ENCODE data around the gene CRMP1. TPM values are rescaled to one million over a fixed set of nuclear protein-coding genes. Genes with fewer than 3 reads are reported as not detected.
"Not testable (repeated sequence)": the region's sequence is repeated elsewhere in the genome, so short reads cannot be mapped to it uniquely, and the experiment has no call there.

The CRMP1 gene
- total RNA-seq, 3 donors from 2014 or later (not counting 1 experiment from before 2014, with no cell fraction given), result not detected

DNA sequence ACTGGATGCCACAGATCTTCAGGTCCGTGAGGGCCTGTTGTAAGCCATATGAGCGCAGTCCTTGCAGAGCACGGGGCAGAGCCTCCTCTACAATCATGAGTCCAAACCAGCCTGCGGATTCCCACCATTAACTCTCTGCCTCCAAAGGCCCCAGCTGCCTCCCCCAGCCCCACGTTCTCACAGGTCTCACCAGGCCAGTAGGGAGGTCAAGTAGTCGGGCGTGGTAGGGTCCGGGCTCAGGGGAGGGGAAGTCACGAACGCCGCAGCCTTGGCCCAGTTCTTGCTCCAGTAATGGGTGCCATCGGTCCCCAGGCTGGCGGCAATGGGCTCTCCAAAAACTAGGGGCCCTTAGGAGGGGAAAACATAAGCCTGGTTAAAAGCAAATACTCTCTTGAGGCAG, 53.6 kb downstream of the CRMP1 start:
- WGBS (ENCODE audit: insufficient coverage), result 89% methylated on average over 13 of the region's 13 CpGs
- H3K27ac ChIP-seq (ENCODE audit: low read length), result no peak overlapping the region
- no peaks in the 10 kb centered on the region for H3K4me1 Mint-ChIP-seq
- DNase-seq, result no peak
- H3K4me3 Mint-ChIP-seq, result no peak overlapping the region
- no peak for TF ChIP-seq CTCF (IDR thresholded peaks at IDR 0.05)
- ATAC-seq, result no peak
- H3K36me3 Mint-ChIP-seq, result no peaks in the 10 kb centered on the region
- H3K4me1 ChIP-seq (ENCODE audit: control insufficient read depth, insufficient read depth, low read length), result no peaks in the 10 kb centered on the region
- H3K27me3 ChIP-seq (ENCODE audit: control insufficient read depth, insufficient read depth, low read length), result no peaks in the 10 kb centered on the region
- H3K9me3 Mint-ChIP-seq, result no peaks in the 10 kb centered on the region
- no peak overlapping the region for H3K4me3 ChIP-seq (ENCODE audit: low read length)
- no peaks in the 10 kb centered on the region for H3K27me3 Mint-ChIP-seq (ENCODE audit: low read depth in 2 of 2)
- H3K36me3 ChIP-seq (ENCODE audit: control insufficient read depth, insufficient read depth, low read length), result no peaks in the 10 kb centered on the region
- intact Hi-C loops (cut with micrococcal nuclease), result no loop called here
- H3K27ac Mint-ChIP-seq, result no peak overlapping the region
- H3K9me3 ChIP-seq (ENCODE audit: control insufficient read depth, insufficient read depth, low read length), result no peaks in the 10 kb centered on the region

DNA sequence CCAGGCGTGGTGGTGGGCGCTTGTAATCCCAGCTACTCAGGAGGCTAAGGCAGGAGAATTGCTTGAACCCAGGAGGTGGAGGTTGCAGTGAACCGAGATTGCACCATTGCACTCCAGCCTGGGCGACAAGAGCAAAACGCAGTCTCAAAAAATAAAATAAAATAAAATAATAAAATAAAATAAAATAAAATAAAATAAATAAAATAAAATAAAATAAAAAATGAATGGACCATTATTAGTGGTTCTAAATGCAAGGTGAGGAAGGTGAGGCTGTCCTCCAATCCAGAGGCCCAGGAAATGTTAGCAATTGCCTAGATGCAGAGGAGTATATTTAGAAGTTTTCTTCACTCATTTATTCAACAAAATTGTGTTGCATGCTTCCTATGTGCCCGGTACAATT, 55.4 kb downstream of the CRMP1 start:
- H3K4me1 Mint-ChIP-seq; H3K4me1 ChIP-seq (ENCODE audit: control insufficient read depth, insufficient read depth, low read length); H3K27ac ChIP-seq (ENCODE audit: low read length); H3K9me3 Mint-ChIP-seq; H3K4me3 Mint-ChIP-seq; H3K27ac Mint-ChIP-seq; H3K27me3 ChIP-seq (ENCODE audit: control insufficient read depth, insufficient read depth, low read length); H3K36me3 Mint-ChIP-seq; H3K4me3 ChIP-seq (ENCODE audit: low read length); H3K36me3 ChIP-seq (ENCODE audit: control insufficient read depth, insufficient read depth, low read length); H3K9me3 ChIP-seq (ENCODE audit: control insufficient read depth, insufficient read depth, low read length); DNase-seq; ATAC-seq; H3K27me3 Mint-ChIP-seq (ENCODE audit: low read depth in 2 of 2); intact Hi-C loops (cut with micrococcal nuclease): not testable (repeated sequence)
- WGBS (ENCODE audit: insufficient coverage), result 89% methylated on average over 3 of the region's 6 CpGs

GRCh38 chr4:5836943-5837342, 55.9 kb downstream of the CRMP1 start:
- H3K27ac Mint-ChIP-seq, result no peak overlapping the region
- no peaks in the 10 kb centered on the region for H3K27me3 Mint-ChIP-seq (ENCODE audit: low read depth in 2 of 2)
- Histone ChIP-seq H3K4me1 (ENCODE audit: control insufficient read depth, insufficient read depth, low read length) (no peaks in the 10 kb centered on the region), H3K27ac (ENCODE audit: low read length) (no peak overlapping the region), H3K36me3 (ENCODE audit: control insufficient read depth, insufficient read depth, low read length) (no peaks in the 10 kb centered on the region), H3K4me3 (ENCODE audit: low read length) (no peak overlapping the region), H3K27me3 (ENCODE audit: control insufficient read depth, insufficient read depth, low read length) (no peaks in the 10 kb centered on the region), H3K9me3 (ENCODE audit: control insufficient read depth, insufficient read depth, low read length) (no peaks in the 10 kb centered on the region)
- 56% methylated on average over 3 of the region's 3 CpGs for WGBS (ENCODE audit: insufficient coverage)
- H3K36me3 Mint-ChIP-seq, result no peaks in the 10 kb centered on the region
- H3K4me3 Mint-ChIP-seq, result no peak overlapping the region
- no peaks in the 10 kb centered on the region for H3K4me1 Mint-ChIP-seq
- TF ChIP-seq CTCF (IDR thresholded peaks at IDR 0.05), result no peak
- ATAC-seq (no peak), DNase-seq (no peak)
- intact Hi-C loops (cut with micrococcal nuclease), result no loop called here
- no peaks in the 10 kb centered on the region for H3K9me3 Mint-ChIP-seq

- Histone ChIP-seq H3K27ac (ENCODE audit: low read length) (no peak overlapping the region), H3K27me3 (ENCODE audit: control insufficient read depth, insufficient read depth, low read length) (no peaks in the 10 kb centered on the region), H3K9me3 (ENCODE audit: control insufficient read depth, insufficient read depth, low read length) (no peaks in the 10 kb centered on the region), H3K4me3 (ENCODE audit: low read length) (no peak overlapping the region), H3K4me1 (ENCODE audit: control insufficient read depth, insufficient read depth, low read length) (peaks cover 13% of the 10 kb centered on the region), H3K36me3 (ENCODE audit: control insufficient read depth, insufficient read depth, low read length) (no peaks in the 10 kb centered on the region)
- intact Hi-C loops (cut with micrococcal nuclease), result no loop called here
- Mint-ChIP-seq H3K4me1 (peaks cover 11 to 12% of the 10 kb centered on the region in 2 donors), H3K36me3 (no peaks in the 10 kb centered on the region), H3K9me3 (no peaks in the 10 kb centered on the region), H3K27me3 (ENCODE audit: low read depth in 2 of 2) (peaks cover 13 to 22% of the 10 kb centered on the region in 2 donors), H3K27ac (no peak overlapping the region), H3K4me3 (no peak overlapping the region)
- DNase-seq, result no peak
- TF ChIP-seq CTCF (IDR thresholded peaks at IDR 0.05), result no peak
- 80% methylated on average over 11 of the region's 11 CpGs for WGBS (ENCODE audit: insufficient coverage)
- no peak for ATAC-seq
Measured at GRCh38 chr4:5828005-5828391, 64.9 kb downstream of the CRMP1 start.
